CD4-positive, alpha-beta T cell treated with Interleukin-10 for 1 hour (primary cell): ENCODE results near the gene SYNE4.
"Not testable (repeated sequence)": the region's sequence is repeated elsewhere in the genome, so short reads cannot be mapped to it uniquely, and the experiment has no call there.

Experiments
- DNase-seq: peaks from one replicate; pipeline ENCODE4 v3.0.0-alpha.2; 2020

SYNE4 gene, protein sequence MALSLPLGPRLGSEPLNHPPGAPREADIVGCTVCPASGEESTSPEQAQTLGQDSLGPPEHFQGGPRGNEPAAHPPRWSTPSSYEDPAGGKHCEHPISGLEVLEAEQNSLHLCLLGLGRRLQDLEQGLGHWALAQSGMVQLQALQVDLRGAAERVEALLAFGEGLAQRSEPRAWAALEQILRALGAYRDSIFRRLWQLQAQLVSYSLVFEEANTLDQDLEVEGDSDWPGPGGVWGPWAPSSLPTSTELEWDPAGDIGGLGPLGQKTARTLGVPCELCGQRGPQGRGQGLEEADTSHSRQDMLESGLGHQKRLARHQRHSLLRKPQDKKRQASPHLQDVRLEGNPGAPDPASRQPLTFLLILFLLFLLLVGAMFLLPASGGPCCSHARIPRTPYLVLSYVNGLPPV

DNA sequence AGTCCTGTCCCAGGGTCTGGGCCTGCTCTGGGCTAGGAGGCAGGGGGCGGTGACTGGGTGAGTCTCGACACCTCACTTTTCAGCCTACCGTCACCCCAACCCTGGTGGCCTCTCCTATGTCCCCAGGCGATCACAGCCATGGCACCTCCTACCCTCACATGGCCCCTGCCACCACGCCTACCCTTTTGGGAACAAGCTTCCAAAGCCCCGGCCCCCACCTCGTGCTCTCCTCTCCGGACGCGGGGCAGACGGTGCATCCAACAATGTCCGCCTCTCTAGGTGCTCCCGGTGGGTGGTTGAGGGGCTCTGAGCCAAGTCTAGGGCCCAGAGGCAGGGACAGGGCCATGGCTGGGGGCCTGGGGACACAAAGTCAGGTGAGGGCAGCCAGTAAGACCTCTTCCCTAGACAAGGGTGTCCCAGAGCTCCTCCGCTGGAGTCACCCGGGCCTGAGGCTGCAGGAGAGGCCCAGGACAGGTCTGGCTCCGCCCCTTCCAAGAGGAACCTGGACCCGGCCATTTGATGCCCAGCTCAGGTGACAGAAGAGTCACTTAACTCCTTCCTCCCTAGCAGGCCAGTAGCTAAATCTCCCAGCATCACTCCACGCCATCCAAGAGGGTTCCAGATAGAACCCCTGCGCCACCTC lies at the start of gene SYNE4:
TSS of gene SYNE4 (minus strand) at position 478 of the 643 bp plus-strand sequence. CDS start at position 346, 132 bp downstream.
- DNase-seq = no peak

DNA sequence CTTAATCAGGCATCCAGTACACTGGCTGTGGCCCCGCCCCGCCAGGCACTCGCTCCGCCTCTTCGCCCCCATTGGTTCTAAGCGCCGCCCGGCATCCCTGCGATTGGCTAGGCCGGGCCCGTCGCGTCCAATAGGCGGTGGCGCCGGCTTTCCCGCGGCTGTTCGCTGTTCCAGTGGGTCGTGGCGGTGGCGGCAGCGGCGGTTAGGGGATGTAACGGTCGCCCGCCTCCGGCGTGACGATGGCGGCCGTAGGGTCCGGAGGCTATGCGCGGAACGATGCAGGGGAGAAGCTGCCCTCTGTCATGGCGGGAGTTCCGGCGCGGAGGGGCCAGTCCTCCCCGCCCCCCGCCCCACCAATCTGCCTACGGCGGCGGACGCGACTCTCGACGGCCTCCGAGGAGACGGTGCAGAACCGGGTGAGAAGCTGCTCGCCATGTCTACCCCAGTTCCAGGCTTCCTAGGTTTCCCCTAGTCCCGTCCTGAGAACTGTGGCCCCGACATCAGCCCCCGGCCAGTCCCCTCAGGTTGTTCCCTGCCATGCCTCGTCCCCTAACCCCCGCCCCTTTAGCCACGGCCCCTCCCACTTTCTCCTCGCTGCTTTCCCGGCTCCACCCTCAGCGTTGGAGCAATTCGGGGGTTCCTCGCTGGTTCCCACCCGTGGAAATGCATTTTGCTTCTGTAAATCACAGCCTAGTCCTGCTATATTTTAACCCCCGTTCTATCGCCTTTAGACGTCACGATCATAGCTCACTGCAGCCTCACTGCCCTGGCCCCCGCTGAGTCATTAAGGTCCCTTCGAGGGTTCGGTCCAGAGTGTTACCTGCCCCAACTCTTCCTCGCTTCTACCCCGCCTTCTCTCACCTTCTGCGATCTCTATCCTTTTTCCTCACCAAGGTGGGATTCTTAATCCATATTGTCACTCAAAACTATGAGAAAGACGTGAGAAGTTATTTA lies 46.4 kb upstream of the SYNE4 start, which contains the start of gene WDR62:
TSS of gene WDR62 (plus strand) at position 165 of the 954 bp plus-strand sequence. CDS start at position 240, 75 bp downstream.
- DNase-seq = peak; percentile 95

DNA sequence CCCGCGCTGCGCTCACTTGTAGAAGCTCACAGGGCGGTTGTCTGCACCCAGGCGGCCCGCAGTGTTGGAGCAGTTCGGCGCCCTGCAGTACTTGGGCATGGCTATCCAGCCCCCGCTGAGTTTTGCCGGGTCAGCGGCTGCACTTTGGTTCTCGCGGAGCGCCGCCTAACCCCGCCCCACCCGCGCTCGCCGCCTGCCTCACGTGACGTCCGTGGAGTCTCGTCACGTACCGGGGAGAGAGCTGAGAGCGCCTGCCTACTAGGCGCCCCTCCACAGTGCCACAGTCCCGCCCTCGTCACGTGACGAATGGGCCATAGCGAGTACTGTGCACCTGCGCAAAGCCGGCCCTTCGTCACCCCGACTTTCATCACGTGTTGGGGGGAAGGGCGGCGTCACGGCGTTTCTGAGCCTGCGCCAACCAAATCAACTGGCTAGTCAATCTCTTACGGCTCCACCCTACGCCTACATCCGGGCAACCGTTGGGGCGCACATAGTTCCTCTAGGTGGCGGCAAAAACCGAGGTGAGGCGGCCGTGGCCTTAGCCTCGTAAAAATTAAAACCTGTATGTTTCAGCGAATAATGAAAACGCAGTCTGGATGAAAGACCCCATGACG lies 45.6 kb upstream of the SYNE4 start, which contains the start of gene THAP8:
TSS of gene THAP8 (minus strand) at position 167 of the 614 bp plus-strand sequence. CDS start at position 99, 68 bp downstream.
- DNase-seq = peak; percentile 100

DNA sequence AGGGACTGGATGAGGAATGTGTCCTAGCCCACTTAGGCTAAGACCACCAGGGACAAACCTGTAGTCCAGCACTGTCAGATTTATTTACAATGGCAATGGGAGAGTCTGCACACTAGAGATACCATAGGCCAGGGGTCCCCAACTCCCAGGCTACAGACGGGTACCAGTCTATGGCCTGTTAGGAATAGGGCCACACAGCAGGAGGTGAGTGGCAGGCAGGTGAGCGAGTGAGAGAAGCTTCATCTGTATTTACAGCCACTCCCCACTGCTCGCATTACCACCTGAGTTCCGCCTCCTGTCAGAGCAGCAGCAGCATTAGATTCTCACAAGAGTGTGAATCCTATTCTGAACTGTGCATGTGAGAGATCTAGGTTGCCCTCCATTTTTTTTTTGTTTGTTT lies 43.0 kb upstream of the SYNE4 start:
- no peak for DNase-seq

DNA sequence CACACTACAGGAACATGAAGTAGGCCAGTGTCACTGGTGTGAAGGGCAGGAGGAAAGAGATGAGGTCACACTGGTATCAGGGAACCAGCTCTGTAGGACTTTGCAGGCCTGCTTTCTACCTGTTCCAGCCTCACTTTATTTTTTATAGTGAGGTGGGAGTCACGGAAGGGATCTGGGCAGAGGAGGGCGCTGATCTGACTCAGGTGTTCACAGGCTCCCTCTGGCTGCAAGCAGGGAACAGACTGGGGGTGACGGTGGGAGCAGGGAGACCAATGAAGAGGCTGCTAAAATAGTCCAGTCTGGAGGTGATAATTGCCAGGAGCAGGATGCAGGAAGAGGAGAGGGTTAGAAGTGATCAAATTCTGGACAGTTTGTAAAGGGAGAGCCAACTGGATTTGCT lies 42.6 kb upstream of the SYNE4 start:
- no peak for DNase-seq

DNA sequence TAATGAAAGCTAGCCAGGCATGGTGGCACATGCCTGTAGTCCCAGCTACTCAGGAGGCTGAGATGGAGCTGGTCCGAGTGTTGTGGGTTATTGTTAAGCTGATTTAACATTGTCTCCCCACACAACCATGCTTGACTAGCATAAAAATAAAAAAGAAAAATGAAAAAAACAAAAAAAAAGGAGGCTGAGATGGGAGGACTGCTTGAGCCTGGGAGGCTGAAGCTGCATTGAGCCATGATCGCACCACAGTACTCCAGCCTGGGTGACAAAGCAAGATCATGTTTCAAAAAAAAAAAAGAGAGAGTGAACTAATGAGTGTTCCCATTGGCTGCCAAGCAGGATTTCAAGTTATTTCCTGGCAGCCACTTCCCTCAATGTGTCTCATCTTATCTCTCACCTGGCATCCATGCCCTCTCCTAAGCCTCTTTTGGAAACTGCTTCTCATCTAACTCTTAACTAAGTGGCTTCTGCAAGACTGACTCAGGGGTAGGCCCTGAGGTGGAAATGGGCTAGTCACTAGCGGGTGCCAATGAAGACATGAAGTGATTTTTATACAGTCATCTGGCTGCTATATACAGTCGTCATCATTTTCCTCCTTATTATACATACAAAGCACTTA lies 40.6 kb upstream of the SYNE4 start:
- no peak for DNase-seq

DNA sequence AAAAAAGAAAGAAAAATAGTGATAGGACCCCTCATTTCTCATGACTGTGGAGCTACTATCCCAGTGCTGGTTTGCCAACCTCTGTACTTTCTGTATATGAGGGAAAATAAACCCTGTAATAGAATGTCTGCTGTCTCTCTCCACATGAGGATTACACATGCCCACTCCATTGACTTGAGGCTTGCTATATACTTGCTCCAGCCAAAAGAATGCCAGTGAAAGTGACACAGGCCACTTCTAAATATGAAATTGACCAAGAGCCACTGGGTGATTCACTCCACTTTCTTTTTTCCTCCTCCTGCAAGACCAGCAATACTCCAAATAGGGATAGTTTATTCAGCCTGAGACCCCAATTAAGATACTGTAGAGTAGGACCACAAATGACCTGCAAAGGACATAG lies 39.2 kb upstream of the SYNE4 start:
- no peak for DNase-seq

DNA sequence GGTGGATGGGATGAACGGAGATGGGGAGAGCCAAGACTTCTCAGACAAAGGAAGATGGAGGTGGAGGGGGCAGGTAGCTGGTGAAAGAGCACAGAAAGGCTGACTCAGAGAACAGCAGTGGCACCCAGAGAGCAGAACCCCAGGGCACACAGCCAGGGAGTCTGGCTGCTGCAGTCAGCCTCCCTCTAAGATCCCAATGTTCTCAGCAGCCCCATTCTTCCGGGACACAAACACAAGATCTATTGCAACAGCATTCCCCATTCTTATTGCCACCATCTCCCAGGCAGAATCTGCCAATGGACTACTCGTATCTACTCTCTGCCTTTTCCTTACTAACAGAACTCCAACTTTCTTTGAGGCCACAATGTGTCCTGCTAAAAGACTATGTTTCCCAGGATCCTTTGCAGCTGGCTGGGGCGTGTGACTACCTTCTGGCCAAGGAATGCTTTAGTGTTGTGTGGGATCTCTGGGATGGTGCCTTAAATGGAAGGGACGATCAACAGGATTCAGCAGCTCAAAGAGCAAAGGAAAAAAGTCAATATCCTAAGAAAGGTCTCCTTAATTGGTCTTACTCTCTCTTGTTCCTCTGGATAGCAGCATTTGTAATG lies 37.9 kb upstream of the SYNE4 start:
- no peak for DNase-seq

DNA sequence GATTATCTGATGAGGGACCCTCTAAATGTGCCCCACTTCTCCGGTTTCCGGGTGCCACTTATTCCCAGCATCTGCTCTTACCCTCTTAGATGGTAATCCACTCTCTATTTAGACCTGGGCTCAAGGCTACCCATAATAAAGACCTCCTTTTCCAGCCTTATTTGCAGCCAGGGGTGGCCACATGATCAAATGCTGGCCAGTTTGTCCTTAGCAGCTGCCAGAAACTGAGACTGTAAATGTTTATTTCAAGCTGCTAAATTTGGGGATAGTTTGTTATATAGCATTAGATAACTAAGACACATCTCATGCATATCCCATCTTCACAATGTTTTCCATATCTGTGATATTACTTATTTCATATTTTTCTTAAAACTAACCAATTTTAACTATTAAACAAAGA lies 35.3 kb upstream of the SYNE4 start:
- DNase-seq = no peak

DNA sequence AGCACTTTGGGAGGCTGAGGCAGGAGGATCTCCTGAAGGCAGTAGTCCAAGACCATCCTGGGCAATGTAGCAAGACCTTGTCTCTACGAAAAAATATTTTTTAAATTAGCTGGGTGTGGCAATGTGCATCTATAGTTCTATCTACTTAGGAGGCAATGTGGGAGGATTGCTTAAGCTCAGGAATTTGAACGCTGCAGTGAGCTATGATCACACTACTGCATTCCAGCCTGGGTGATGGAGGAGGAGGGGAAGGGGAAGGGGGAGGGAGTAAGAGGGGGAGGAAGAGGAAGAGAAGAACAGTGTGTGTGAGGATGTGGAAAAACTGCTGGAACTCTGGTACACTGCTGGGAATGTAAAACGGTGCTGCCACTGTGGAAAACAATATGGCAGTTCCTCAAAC lies 33.2 kb upstream of the SYNE4 start:
- no peak for DNase-seq

DNA sequence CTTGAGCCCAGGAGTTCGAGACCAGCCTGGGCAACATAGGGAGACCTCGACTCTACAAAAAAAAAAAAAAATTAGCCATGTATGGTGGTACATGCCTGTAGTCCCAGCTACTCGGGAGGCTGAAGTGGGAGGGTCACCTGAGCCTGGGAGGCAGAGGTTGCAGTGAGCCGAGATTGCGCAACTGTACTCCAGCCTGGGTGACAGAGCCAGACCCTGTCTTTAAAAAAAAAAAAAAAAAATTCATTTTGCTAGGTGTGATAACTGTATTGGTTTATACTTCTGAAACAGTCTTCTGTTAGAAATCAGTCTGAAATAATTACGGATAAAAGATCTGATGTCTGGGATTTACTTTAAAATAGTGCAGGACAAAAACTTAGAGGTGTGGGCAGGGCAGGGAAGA lies 32.5 kb upstream of the SYNE4 start:
- DNase-seq = not testable (repeated sequence)

DNA sequence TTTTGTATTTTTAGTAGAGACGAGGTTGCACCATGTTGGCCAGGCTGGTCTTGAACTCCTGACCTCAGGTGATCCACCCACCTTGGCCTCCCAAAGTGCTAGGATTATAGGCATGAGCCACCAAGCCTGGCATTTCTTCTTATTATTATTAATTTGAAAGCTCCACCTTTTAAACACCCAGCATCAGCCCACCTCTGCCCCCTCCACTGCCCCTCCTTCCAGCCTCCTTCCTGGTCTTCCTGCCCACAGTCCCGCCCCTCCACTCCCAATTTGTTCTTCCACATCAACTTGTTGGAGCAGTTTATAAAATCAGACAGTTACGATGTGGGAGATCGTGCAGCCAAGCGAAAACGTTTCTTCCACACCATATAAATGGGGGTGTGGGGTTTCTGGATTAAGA lies 31.9 kb upstream of the SYNE4 start:
- no peak for DNase-seq

DNA sequence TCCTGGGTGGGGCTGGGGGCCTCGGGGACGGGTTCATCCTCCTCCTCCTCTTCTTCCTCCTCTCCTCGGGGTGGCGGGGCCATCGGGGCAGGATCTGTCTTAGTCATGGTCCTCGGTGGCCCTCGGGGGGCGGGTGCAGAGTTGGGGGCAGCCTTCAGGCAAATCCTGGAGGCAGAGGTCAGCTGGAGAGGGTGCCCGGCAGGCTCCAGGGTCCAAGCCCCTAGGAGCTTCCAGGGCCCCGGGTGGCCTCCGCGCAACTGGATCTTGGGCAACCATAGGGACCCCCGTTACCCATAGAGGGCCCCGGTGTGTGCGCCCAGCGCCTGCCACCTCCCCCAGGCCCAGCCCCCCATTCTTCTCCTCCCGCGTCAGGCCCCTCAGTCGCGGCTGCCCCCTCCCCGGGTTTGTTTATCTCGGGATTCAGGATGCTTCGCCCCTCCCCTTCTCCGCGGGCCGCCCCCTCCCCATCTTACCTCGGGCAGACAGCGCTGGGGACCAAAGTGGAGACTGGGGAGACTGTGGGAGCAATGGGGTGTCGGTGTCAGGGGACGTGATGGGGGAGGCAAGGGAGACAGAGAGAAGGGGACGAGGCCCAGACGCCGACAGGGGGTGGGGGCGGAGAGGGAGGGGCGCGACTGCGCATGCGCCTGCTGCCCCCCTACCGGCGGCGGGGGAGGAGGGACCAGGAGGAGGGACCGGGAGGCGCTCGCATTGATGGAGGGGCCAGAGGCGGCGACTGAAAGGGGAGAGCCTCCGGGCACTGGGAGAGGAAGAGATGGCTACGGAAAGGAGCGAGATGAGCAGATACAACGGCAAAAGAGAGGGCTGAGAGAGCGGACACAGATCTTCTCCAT lies 23.9 kb upstream of the SYNE4 start, which contains the start of gene CLIP3:
TSS of gene CLIP3 (minus strand) at position 623 of the 854 bp plus-strand sequence. CDS start at position 107, 516 bp downstream.
- peak; percentile 41 for DNase-seq

DNA sequence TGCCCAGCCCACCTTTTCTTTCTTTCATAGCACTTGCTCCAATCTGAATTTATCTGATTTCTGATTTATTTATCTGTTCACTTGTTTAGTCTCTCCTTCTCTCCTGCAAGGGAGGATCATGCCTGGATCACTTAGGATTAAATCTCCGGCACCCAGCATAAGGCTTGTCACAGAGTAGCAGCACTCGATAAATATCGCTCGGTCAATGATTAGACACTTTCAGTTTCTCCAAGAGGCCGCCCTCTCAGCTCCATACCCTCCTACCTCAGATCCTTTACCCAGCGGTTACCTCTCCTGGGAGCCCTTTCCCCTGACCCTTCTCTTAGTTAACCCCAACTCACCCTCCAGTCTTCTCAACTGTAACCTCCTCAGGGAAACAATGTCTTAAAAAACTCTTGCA lies 22.7 kb upstream of the SYNE4 start:
- no peak for DNase-seq

DNA sequence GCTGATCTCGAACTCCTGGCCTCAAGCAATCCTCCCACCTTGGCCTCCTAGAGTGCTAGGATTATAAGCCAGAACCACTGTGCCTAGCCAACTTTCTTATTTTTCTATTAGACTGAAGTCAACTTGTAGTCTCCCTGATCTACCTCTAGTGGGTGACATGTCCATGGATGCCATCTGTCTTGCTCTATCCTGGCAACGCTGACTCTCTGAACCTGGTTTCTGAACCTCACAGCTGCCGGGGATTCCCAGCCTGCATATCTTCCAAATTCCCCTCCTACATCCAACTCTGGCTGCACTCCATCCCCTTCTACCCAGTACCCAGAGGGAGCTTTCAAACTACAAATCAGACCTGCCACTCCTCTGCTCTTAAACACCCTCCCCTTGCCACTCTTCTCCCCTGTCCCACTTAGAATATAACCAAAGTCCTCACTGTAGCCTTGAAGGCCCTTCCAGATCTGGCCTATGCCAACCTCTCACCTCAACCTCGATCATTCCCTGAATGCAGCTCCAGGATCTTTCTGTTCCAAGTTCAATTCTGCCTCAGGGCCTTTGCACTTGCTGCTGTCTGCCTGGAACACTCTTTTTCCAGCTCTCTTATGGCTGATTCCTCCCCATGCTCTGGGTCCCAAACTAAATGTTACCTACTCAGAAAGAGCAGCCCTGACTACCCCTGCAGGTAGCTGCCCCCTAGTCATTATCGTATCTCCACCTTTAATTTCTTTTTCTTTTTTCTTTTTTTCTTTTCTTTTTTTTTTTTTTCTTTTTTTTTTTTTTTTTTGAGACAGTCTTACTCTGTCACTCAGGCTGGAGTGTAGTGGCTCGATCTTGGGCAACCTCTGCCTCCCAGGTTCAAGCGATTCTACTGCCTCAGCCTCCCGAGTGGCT lies 21.9 kb upstream of the SYNE4 start:
- no peak for DNase-seq

DNA sequence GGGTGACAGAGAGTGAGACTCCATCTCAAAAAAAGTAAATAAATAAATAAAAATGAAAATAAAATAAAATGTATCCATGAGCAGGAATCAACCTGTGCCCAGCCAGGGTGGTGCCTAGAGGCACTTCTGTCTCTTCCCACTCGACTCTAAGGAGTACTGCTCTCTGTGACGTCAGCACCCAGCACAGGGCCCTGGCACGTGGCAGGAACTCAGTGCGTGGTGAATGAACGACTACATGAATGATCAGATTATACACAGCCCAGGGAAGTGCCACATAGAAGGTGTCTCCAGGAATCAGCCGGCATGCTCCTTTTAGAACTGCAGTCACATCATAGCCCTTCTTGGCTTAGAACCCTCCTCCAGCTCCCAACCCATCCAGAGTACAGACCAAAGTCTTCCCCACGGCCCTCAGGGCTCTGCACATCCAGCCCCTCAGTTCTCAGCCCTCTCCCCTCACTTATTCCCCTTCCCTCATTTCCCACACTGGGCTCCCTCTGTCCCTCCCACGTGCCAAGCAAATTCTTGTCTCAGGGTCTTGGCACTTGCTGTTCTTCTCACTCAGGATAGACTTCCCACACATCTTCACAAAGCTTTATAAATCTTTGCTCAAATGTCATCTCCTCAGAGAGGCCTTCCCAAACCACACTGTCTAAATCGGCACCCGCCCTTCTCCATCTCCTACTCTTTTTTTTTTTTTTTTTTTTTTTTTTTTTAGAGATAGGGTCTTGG lies 19.9 kb upstream of the SYNE4 start:
- DNase-seq = no peak

DNA sequence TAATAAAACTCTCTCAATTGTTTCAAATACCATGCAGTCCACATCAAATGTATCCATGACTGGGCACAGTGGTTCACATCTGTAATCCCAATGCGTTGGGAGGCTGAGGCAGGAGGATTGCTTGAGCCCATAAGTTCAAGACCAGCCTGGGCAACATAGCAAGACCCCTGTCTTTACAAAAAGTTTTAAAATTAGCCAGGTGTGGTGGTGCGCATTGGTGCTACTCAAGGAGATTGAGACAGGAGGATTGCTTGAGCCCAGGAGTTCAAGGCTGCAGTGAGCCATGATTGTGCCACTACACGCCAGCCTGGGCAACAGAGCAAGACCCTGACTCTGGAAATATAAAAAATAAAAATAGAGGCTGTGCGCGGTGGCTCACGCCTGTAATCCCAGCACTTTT lies 19.1 kb upstream of the SYNE4 start:
- no peak for DNase-seq

DNA sequence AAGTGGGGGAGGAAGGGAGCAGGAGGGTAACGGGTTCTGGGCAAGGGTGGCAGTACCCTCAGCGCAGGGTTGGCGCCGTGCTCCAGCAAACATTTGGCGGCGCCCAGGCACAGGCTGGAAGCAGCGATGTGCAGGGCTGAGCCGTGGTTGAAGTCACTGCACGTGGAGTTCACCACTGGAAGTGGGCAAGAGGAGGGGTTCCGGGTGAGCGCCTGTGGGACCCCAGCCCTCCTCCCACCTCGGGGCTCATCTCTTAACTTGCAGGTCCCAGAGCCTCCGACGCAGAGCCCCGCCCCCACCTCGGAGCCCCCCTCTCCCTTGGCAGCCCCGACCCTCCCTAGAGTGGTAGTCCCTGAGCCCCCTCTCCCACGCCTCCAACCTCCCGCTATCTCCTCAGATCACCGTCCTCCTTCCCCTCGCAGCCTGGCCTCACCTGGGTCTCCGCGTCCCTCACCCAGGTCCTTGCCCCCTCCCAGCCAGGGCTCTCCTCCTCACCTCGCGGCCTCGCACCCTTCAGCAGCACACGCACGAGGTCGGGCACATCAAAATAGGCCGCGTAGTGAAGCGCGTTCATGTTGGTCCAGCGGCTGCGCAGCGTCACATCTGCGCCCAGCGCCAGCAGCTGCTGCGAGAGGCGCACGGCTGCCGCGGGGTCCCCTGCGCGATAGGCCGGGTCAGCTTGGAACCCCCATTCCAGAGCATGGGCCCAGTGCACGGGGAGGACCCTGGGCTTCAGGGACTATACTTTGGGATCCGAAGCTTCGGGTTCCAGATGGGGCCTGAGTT lies 17.7 kb upstream of the SYNE4 start:
- DNase-seq = no peak
